PC-9 (cell line): ENCODE results near the gene CD109.

Source experiments
- CTCF ChIP-seq: fragments of 200-600 bp; sonication (generic); conservative IDR thresholded peaks from 2 replicates; pipeline ENCODE4 v1.6.1; 2017; ENCODE audit warnings: mixed run types, antibody characterized with exemption, mild to moderate bottlenecking, moderate library complexity
- EZH2 ChIP-seq: fragments of 200-600 bp; sonication (generic); IDR thresholded peaks from 2 replicates; pipeline ENCODE4 v1.8.0; 2017; ENCODE audit warnings: antibody characterized with exemption, low read depth

- TF ChIP-seq CTCF (no peak), EZH2 (no peak)
Observed at GRCh38 chr6:73731285-73731684, 35.3 kb downstream of the CD109 start.
